Panc1 (cell line): ENCODE data around the gene MAL.

Source experiments
- POLR2AphosphoS5 ChIP-seq: IDR thresholded peaks from 2 replicates; pipeline ENCODE4 v1.6.1; 2012; ENCODE audit warnings: mild to moderate bottlenecking, low read depth, low read length, moderate library complexity
- SIN3A ChIP-seq: IDR thresholded peaks from 2 replicates; pipeline ENCODE4 v1.6.1; 2012; ENCODE audit warnings: low read depth, mild to moderate bottlenecking, low read length, moderate library complexity, borderline replicate concordance; ENCODE audit not compliant: insufficient read depth
- TF ChIP-seq, protein P1 (sequence below): fragments of 450-650 bp; IDR thresholded peaks from 2 replicates; pipeline ENCODE4 v1.5.1; 2017; ENCODE audit warnings: mild to moderate bottlenecking
- TF ChIP-seq, protein P2 (sequence below), 2 experiments: IDR thresholded peaks; 2 replicates each; pipeline ENCODE4 v1.6.1; 2011 to 2012; ENCODE audit warnings: low read depth in 2 of 2, control low read depth in 1 of 2, low read length in 1 of 2, mild to moderate bottlenecking in 1 of 2, moderate library complexity in 1 of 2; ENCODE audit not compliant: insufficient read depth in 1 of 2

GRCh38 chr2:95068256-95068655 lies 42.7 kb downstream of the MAL start:
- TF ChIP-seq, protein P1, sequence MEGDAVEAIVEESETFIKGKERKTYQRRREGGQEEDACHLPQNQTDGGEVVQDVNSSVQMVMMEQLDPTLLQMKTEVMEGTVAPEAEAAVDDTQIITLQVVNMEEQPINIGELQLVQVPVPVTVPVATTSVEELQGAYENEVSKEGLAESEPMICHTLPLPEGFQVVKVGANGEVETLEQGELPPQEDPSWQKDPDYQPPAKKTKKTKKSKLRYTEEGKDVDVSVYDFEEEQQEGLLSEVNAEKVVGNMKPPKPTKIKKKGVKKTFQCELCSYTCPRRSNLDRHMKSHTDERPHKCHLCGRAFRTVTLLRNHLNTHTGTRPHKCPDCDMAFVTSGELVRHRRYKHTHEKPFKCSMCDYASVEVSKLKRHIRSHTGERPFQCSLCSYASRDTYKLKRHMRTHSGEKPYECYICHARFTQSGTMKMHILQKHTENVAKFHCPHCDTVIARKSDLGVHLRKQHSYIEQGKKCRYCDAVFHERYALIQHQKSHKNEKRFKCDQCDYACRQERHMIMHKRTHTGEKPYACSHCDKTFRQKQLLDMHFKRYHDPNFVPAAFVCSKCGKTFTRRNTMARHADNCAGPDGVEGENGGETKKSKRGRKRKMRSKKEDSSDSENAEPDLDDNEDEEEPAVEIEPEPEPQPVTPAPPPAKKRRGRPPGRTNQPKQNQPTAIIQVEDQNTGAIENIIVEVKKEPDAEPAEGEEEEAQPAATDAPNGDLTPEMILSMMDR = no peak
- TF ChIP-seq POLR2AphosphoS5 = no peak
- TF ChIP-seq, protein P2, sequence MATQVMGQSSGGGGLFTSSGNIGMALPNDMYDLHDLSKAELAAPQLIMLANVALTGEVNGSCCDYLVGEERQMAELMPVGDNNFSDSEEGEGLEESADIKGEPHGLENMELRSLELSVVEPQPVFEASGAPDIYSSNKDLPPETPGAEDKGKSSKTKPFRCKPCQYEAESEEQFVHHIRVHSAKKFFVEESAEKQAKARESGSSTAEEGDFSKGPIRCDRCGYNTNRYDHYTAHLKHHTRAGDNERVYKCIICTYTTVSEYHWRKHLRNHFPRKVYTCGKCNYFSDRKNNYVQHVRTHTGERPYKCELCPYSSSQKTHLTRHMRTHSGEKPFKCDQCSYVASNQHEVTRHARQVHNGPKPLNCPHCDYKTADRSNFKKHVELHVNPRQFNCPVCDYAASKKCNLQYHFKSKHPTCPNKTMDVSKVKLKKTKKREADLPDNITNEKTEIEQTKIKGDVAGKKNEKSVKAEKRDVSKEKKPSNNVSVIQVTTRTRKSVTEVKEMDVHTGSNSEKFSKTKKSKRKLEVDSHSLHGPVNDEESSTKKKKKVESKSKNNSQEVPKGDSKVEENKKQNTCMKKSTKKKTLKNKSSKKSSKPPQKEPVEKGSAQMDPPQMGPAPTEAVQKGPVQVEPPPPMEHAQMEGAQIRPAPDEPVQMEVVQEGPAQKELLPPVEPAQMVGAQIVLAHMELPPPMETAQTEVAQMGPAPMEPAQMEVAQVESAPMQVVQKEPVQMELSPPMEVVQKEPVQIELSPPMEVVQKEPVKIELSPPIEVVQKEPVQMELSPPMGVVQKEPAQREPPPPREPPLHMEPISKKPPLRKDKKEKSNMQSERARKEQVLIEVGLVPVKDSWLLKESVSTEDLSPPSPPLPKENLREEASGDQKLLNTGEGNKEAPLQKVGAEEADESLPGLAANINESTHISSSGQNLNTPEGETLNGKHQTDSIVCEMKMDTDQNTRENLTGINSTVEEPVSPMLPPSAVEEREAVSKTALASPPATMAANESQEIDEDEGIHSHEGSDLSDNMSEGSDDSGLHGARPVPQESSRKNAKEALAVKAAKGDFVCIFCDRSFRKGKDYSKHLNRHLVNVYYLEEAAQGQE (IDR thresholded peaks at IDR 0.05; ENCODE audit: insufficient read depth in 1 of 2, low read depth in 2 of 2, low read length in 1 of 2) = no peak
- no peak for TF ChIP-seq SIN3A
